ENCODE results near the gene PRMT2. TPM values are rescaled to one million over a fixed set of nuclear protein-coding genes. Genes with fewer than 3 reads are reported as not detected.
"Not testable (repeated sequence)": the region's sequence is repeated elsewhere in the genome, so short reads cannot be mapped to it uniquely, and the experiment has no call there.

PRMT2 gene
- total RNA-seq, 2 experiments from 2014 or later: 54.4 to 58.2 TPM

DNA sequence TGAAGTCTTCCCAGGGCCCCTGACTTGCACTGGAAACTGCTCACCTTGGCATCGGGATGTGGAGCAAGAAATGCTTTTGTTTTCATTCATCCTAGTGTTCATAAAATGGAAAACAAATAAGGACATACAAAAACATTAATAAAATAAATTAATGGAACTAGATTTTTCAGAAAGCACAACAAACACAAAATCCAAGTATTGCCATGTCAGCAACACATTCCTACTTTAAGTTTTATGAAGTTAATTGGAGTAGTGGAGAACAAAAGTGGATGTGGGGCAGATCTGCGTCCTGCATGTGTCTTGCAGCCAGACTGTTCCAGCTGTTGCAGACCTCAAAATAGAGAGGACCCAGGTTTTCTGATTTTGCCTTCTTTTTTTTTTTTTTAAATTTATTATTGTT lies 32.9 kb downstream of the PRMT2 start:
- H3K4me3 Mint-ChIP-seq: peak overlapping the region; percentile 80
- TF ChIP-seq, protein P1, sequence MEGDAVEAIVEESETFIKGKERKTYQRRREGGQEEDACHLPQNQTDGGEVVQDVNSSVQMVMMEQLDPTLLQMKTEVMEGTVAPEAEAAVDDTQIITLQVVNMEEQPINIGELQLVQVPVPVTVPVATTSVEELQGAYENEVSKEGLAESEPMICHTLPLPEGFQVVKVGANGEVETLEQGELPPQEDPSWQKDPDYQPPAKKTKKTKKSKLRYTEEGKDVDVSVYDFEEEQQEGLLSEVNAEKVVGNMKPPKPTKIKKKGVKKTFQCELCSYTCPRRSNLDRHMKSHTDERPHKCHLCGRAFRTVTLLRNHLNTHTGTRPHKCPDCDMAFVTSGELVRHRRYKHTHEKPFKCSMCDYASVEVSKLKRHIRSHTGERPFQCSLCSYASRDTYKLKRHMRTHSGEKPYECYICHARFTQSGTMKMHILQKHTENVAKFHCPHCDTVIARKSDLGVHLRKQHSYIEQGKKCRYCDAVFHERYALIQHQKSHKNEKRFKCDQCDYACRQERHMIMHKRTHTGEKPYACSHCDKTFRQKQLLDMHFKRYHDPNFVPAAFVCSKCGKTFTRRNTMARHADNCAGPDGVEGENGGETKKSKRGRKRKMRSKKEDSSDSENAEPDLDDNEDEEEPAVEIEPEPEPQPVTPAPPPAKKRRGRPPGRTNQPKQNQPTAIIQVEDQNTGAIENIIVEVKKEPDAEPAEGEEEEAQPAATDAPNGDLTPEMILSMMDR (IDR thresholded peaks at IDR 0.05): no peak
- H3K36me3 Mint-ChIP-seq (ENCODE audit: low read depth): peaks cover 6% of the 10 kb centered on the region
- no peaks in the 10 kb centered on the region for H3K27me3 Mint-ChIP-seq
- ATAC-seq (no peak), DNase-seq (no peak)
- peaks cover 11% of the 10 kb centered on the region for H3K4me1 Mint-ChIP-seq (ENCODE audit: low read depth)
- intact Hi-C loops (cut with micrococcal nuclease): no loop called here
- POLR2A ChIA-PET: no interaction called here
- no peaks in the 10 kb centered on the region for H3K9me3 Mint-ChIP-seq
- no peak overlapping the region for H3K27ac Mint-ChIP-seq
- CTCF ChIA-PET: no interaction called here

DNA sequence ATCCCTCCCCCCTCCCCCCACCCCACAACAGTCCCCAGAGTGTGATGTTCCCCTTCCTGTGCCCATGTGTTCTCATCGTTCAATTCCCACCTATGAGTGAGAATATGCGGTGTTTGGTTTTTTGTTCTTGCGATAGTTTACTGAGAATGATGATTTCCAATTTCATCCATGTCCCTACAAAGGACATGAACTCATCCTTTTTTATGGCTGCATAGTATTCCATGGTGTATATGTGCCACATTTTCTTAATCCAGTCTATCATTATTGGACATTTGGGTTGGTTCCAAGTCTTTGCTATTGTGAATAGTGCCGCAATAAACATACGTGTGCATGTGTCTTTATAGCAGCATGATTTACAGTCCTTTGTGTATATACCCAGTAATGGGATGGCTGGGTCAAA lies 33.4 kb downstream of the PRMT2 start:
- intact Hi-C loops (cut with micrococcal nuclease); H3K27ac Mint-ChIP-seq; H3K9me3 Mint-ChIP-seq; DNase-seq; H3K27me3 Mint-ChIP-seq; H3K36me3 Mint-ChIP-seq (ENCODE audit: low read depth); H3K4me3 Mint-ChIP-seq; ATAC-seq: not testable (repeated sequence)
- peaks cover 11% of the 10 kb centered on the region for H3K4me1 Mint-ChIP-seq (ENCODE audit: low read depth)
- ChIA-PET POLR2A (interaction anchor here (1.3 kb wide), 1 partner anchor 15 kb away, joined by 6 read pairs; no protein-coding TSS in a partner anchor), CTCF (interaction anchor here (1.4 kb wide), 1 partner anchor 13 kb away, joined by 3 read pairs; no protein-coding TSS in a partner anchor)

GRCh38 chr21:46674430-46675007 lies 39.0 kb downstream of the PRMT2 start:
- CTCF ChIA-PET: no interaction called here
- H3K36me3 Mint-ChIP-seq (ENCODE audit: low read depth): no peaks in the 10 kb centered on the region

GRCh38 chr21:46675595-46676280 lies 40.3 kb downstream of the PRMT2 start:
- Mint-ChIP-seq H3K9me3 (no peaks in the 10 kb centered on the region), H3K36me3 (ENCODE audit: low read depth) (no peaks in the 10 kb centered on the region), H3K4me3 (no peak overlapping the region), H3K27ac (no peak overlapping the region), H3K27me3 (no peaks in the 10 kb centered on the region), H3K4me1 (ENCODE audit: low read depth) (no peaks in the 10 kb centered on the region)
- TF ChIP-seq, protein P1 (IDR thresholded peaks at IDR 0.05): no peak
- ChIA-PET POLR2A (no interaction called here), CTCF (no interaction called here)
- intact Hi-C loops (cut with micrococcal nuclease): no loop called here
- ATAC-seq (no peak), DNase-seq (no peak)

More at GRCh38 chr21:46674430-46675007, 39.0 kb downstream of the PRMT2 start:
- H3K4me1 Mint-ChIP-seq (ENCODE audit: low read depth): no peaks in the 10 kb centered on the region
- POLR2A ChIA-PET: no interaction called here
- H3K27me3 Mint-ChIP-seq: no peaks in the 10 kb centered on the region
- no peaks in the 10 kb centered on the region for H3K9me3 Mint-ChIP-seq
- DNase-seq (no peak), ATAC-seq (no peak)
- H3K27ac Mint-ChIP-seq: no peak overlapping the region
- H3K4me3 Mint-ChIP-seq: no peak overlapping the region
- TF ChIP-seq, protein P1 (IDR thresholded peaks at IDR 0.05): no peak
- intact Hi-C loops (cut with micrococcal nuclease): no loop called here

DNA sequence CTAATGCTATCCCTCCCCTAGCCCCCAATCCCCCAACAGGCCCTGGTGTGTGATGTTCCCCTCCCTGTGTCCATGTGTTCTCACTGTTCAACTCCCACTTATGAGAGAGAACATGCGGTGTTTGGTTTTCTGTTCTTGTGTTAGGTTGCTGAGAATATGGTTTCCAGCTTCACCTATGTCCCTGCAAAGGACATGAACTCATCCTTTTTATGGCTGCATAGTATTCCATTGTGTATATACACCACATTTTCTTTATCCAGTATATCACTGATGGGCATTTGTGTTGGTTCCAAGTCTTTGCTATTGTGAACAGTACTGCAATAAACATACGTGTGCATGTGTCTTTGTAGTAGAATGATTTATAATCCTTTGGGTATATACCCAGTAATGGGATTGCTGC lies 41.1 kb downstream of the PRMT2 start:
- POLR2A ChIA-PET; CTCF ChIA-PET; ATAC-seq; intact Hi-C loops (cut with micrococcal nuclease); H3K4me3 Mint-ChIP-seq; H3K4me1 Mint-ChIP-seq (ENCODE audit: low read depth); H3K9me3 Mint-ChIP-seq; H3K27me3 Mint-ChIP-seq; H3K27ac Mint-ChIP-seq; H3K36me3 Mint-ChIP-seq (ENCODE audit: low read depth); DNase-seq: not testable (repeated sequence)

DNA sequence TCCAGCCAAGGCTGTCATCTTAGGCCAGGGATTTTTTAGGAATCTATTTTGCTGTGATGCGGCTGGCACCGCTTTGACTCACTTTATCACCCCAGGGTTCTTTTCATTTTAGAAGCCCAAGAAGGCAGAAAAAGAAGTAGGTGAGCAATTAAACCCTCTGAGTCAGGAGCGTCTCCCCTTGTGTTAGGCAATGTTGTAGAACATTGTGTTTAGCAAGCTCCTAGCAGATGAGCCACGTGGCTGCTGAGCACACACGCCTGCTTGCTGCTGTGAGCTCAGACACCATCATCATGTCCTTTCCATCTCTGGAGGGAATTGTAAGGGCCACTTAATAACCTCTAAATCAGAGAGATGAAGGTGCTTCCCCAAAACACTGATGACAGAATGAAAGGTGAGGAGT lies 46.1 kb downstream of the PRMT2 start:
- H3K9me3 Mint-ChIP-seq; H3K4me3 Mint-ChIP-seq; H3K27ac Mint-ChIP-seq; CTCF ChIA-PET; H3K27me3 Mint-ChIP-seq; intact Hi-C loops (cut with micrococcal nuclease); H3K36me3 Mint-ChIP-seq (ENCODE audit: low read depth); ATAC-seq; POLR2A ChIA-PET; H3K4me1 Mint-ChIP-seq (ENCODE audit: low read depth); DNase-seq: not testable (repeated sequence)

DNA sequence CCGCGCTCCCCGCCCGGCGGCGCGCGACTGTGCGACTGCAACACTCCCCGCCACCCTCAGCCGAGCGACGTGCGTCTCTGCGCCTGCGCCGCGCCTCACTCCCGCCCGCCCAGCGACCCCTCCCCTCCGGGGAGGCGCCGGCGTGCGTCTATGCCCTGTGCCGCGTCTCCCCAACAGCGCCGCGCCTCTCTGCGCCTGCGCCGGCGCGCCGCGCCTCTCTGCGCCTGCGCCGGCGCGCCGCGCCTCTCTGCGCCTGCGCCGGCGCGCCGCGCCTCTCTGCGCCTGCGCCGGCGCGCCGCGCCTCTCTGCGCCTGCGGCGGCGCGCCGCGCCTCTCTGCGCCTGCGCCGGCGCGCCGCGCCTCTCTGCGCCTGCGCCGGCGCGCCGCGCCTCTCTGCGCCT lies 63.2 kb downstream of the PRMT2 start:
- intact Hi-C loops (cut with micrococcal nuclease); ATAC-seq; POLR2A ChIA-PET; DNase-seq; H3K27me3 Mint-ChIP-seq; H3K4me3 Mint-ChIP-seq; H3K27ac Mint-ChIP-seq; CTCF ChIA-PET; H3K36me3 Mint-ChIP-seq (ENCODE audit: low read depth); H3K4me1 Mint-ChIP-seq (ENCODE audit: low read depth); H3K9me3 Mint-ChIP-seq: not testable (repeated sequence)

- H3K9me3 Mint-ChIP-seq; ATAC-seq; H3K27ac Mint-ChIP-seq; H3K4me3 Mint-ChIP-seq; H3K27me3 Mint-ChIP-seq; CTCF ChIA-PET; H3K4me1 Mint-ChIP-seq (ENCODE audit: low read depth); intact Hi-C loops (cut with micrococcal nuclease); POLR2A ChIA-PET; DNase-seq; H3K36me3 Mint-ChIP-seq (ENCODE audit: low read depth): not testable (repeated sequence)
Measured at GRCh38 chr21:46699104-46699503, 63.6 kb downstream of the PRMT2 start.
